Inflammatory macrophage (primary cell): Measurements from ENCODE around the gene REXO2.

ENCODE experiments used
- DNase-seq, 2 donors: peaks; one replicate each; pipeline ENCODE4 v3.0.0-alpha.2; 2020 to 2022

Gene REXO2

DNA sequence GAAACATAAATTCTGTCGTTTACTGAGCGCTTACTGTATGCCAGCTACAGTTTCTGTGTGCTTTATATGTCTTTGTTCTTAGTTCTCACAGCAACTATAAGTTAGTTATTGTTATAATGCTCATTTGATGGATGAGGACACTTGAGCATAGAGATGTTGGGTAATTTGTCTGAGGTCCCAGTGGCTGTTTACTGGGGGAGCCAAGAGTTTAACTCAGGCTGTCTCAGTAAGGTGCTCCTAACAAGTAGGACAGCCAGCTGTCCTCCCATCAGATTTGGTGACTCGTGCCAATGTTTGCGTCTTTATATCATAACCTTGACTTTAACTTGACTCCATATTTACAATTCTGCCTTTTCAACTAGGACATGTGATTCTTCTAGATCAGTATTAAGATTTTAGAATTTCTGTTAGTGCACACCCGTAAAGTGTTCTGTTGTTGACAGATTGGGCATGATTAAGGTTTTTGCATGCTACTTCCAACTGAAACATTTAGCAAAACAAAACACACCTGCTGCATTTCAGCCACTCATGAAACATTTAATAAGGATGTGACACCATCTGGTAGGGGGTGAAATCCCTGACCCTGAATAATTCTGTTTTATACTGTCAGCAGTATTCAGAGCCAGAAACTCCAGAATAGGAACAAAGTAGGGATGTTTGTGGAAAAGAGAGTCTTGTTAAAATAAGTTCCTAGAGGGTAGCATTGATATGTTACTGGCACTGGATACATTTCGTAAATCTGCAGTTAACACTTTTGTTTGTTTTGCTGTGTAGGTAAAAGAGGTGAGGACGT is 1.9 kb downstream of the REXO2 start:
- no peak for DNase-seq

GRCh38 chr11:114441921-114442320 is 2.7 kb downstream of the REXO2 start:
- DNase-seq = no peak

- no peak for DNase-seq
Measured at GRCh38 chr11:114442536-114442935, 3.3 kb downstream of the REXO2 start.

DNA sequence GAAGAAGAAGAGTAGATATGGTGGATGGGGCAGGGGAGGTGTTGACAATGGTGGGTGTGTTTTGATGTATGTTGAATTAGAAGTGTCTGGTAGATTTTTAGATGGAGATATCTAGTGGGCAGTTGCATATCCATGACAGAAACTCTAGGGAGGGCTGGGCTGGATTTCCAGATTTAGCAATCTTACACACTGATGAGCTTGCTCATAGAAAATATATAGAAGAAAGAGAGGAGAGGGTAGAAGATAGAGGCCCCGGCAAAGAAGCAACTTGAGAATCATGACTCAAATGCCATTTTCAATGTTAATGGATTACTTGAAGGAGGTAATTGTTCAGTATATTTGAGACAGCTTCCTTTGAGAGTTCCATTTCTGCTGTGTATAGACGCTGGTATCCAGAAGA is 8.2 kb downstream of the REXO2 start:
- DNase-seq = no peak

DNA sequence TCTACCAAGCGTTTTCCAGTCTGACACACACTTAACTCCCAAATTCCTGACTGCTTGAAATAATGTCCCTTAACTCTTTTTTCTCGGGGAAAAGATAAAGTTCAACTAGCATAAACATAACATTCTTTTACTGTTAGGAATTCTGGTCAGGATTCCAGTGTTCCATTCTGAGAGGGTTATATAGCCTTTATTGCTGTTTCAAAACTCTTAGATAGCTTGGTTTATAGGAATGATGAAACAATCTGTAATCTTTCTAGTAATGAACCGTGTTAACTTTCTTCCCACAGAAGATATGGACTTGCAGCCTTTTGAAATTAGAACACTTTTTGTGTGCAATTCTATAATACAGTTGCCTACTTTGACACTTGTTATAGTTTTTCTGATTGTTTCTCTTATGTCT is 8.6 kb downstream of the REXO2 start:
- no peak for DNase-seq

DNA sequence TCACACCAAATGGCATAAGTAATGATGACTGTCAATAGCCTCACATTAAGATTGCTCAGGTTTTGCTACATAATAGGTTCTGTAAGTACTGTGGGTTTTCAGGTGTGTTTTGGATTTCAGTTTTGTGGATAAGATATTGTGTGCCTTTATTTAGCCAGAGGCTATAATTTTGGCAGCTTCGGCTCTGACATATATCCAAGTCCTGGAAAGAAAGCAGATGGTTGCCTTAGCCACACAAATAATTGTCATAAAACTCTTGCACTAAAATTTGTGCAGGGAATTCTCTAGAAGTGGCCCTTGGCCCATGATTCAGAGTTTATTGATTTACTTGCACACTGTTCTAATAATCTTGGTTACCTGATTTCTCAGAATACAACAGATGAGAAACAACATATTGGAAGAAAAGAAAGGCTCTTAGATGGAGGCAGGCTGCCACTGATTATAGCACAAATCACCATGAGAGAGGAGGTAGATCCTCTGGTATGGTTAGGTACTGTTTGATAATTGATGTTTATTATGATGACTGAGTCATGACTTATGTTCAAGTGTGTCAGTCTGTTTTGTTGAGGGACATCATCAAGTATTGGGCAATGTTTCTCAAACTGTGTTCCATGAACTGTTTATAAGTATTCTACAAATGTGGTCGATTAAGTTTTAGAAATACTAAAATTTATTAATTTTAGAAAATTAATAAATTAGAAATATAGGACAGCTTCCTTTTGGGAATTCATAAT is 9.6 kb downstream of the REXO2 start:
- no peak for DNase-seq

DNA sequence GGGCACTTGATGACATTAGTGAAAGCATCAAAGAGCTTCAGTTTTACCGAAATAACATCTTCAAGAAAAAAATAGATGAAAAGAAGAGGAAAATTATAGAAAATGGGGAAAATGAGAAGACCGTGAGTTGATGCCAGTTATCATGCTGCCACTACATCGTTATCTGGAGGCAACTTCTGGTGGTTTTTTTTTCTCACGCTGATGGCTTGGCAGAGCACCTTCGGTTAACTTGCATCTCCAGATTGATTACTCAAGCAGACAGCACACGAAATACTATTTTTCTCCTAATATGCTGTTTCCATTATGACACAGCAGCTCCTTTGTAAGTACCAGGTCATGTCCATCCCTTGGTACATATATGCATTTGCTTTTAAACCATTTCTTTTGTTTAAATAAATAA is 10.6 kb downstream of the REXO2 start:
- DNase-seq = no peak

DNA sequence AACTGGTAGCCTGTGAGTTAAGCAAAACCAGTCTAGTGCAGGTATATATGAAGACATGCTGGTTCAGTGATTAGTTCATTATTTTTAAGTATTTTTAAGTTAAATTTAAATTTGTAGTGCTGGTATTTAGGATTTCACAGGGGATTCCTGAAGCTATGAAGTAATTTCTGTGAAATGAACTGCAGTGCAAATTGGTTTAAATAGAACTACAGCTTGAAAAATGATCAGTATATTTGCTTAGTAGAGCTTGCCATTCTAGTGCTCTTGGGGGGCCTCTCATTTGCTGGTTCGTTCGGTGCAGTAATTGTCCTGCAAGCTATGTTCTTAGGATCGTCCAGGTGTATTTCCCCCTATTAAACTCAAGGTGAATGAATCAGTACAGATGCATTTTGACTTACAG is 13.1 kb downstream of the REXO2 start:
- DNase-seq = no peak

GRCh38 chr11:114463999-114464398 is 24.7 kb downstream of the REXO2 start:
- no peak for DNase-seq

GRCh38 chr11:114466742-114467141 is 27.5 kb downstream of the REXO2 start:
- DNase-seq = no peak

GRCh38 chr11:114472661-114473060 is 33.4 kb downstream of the REXO2 start:
- DNase-seq = no peak

DNA sequence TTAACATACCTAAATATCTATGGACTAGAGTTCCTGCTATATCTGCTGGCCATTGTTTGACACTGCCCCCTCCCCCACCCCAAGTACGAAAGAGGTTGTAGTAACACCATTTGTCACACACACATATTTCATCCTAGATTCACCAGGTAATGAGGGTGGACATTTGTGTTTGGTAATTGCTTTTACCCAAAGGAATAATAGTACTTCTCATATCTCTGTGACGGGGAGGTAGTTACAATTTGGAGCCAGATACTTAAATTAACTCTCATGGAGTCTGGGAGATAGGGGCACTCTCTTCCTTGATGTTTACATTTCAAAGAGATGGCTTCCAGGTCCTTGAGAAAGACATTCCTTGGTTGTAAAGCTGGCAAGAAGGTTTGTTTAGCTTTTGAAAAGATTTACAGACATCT is 38.7 kb downstream of the REXO2 start:
- DNase-seq = no peak

DNA sequence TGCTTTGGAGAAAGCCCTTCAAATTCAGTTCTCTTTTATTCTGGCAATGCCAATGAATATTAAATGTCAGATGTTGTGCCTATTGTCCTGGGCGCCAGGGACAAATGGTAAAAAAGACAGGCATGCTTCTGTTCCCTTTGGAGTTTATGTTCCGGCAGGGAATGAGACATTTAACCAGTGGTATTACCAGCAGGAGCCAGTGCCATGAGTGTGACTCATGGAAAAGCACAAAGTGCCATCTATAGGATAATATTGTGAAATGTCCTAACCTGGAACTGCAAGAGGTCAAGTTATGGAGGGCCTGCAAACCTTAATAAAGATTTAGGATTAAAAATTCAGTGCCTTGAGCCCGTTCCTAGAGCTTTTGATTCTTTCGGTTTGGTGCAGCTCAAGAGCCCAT is 39.5 kb downstream of the REXO2 start:
- no peak for DNase-seq

DNA sequence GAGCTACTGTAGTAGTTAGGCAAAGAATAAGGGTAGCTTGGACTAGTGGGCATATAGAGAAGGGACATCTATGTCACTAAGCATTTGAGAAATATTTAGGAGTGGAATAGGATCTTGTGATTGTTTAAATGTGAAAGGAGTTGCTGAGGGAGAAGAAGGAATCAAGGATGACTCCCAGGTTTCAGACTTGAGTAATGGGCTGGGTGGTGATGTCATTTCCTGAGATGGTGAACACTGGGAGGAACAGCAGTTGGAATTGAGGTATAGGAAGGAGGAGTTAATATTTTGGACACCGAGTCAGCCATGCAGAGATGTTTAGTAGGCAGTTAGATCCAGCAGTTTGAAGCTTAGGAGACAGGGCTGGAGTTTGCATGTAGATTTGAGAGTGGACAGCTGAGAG is 40.1 kb downstream of the REXO2 start:
- DNase-seq = no peak

DNA sequence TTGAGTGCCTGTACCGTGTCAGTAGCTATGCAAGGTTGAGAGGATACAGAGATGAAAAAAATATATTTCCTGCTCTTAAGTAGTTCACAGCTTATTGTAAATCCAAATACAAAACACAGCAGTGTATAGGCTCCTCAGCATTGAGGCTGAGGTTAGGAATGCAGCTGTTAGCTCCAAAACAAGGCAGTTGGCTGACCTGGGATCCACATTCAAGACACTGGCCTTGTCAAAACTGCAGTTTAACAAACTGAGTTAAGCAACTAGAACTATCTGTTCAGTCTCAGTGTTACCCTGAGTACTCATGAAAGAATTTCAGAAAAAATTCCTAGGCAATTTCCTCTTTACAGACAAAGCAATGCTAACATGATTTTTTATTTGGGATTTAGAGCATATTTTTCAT is 42.8 kb downstream of the REXO2 start:
- no peak for DNase-seq

DNA sequence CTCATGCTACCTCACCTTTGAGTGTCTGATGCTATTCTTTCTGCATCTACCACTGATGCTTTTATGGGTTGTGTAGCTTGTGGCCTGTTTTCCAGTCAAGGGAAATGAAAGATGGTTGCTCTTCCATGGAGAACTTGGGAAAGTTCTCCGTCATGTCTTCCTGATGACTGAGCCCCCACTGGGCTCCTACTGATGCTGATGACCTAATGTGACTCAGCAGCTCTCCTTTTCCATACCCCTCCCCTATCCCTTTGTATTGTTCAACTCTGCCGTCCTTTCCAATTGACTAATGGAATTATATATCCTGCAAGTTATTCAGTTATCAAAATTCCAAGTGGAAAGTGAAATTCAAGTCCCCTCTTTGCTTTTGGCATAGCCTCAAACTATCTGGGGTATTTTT is 44.7 kb downstream of the REXO2 start:
- no peak for DNase-seq

DNA sequence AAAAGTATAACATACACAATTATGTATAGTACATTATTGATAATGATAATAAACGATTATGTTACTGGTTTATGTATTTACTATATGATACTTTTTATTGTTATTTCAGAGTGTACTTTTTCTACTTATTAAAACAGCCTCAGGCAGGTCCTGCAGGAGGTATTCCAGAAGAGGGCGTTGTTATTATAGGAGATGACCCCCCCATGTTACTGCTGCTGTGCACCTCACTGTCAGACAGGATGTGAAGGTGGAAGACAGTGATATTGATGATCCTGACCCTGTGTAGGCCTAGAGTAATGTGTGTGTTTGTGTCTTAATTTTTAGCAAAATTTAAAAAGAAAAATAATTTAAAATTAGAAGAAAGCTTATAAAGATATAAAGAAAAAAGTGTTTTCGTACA is 57.6 kb downstream of the REXO2 start:
- DNase-seq = no peak

GRCh38 chr11:114499756-114500155 is 60.5 kb downstream of the REXO2 start:
- DNase-seq = no peak
